HCT116 (cell line): ENCODE measurements around the gene PKHD1. TPM values are rescaled to one million over a fixed set of nuclear protein-coding genes. Genes with fewer than 3 reads are reported as not detected.

Experiments
- ATAC-seq: fragments of 200-7000 bp; cut with Tn5 transposase; 2 replicates; pipeline ENCODE4 v1.9.1; 2020; ENCODE audit warnings: mild to moderate bottlenecking, moderate library complexity
- BruUV-seq: library from RNA; stranded (reverse); fragments of 400-500 nt; replicated peaks from 2 replicates; lab custom pipeline; 2021; lab: Mats Ljungman, UMichigan
- CTCF ChIA-PET: fragments of 300-600 bp; sonication (Branson Sonifier 250); formaldehyde crosslinking; loops from one replicate; lab custom pipeline; 2021; ENCODE audit warnings: antibody characterized with exemption; lab: Charles Lee
- POLR2A ChIA-PET: fragments of 300-600, 350-600 bp; sonication (Branson Sonifier 250); formaldehyde crosslinking; loops from one replicate; lab custom pipeline; 2021; ENCODE audit warnings: antibody characterized with exemption; lab: Charles Lee
- RAD21 ChIA-PET, 2 experiments: fragments of 300-600 bp; sonication (Branson Sonifier 250); formaldehyde crosslinking; loops; one replicate each; lab custom pipeline; 2023; ENCODE audit warnings: low total read pairs in 2 of 2; ENCODE audit not compliant: uncharacterized antibody in 2 of 2, unreplicated experiment in 2 of 2, low non-redundant PET in 1 of 2; lab: Charles Lee
- DNase-seq: peaks from one replicate; pipeline ENCODE4 v3.0.0-alpha.2; 2010; ENCODE audit warnings: low read depth, low spot score
- H2AFZ ChIP-seq: fragments of 200-600 bp; shearing (Covaris generic), sonication (generic); 2 replicates; pipeline ENCODE4 v1.6.1; 2017; ENCODE audit warnings: low read depth, mixed run types, mixed read lengths, antibody characterized with exemption, low read length; ENCODE audit not compliant: poor library complexity, severe bottlenecking
- H3K27ac ChIP-seq: 2 replicates; pipeline ENCODE4 v1.5.1; 2012; ENCODE audit warnings: low read depth, low read length
- H3K27me3 ChIP-seq: fragments of 200-600 bp; sonication (generic); 2 replicates; pipeline ENCODE4 v1.6.1; 2016; ENCODE audit warnings: mixed run types, low read length, mixed read lengths; ENCODE audit not compliant: insufficient read depth
- H3K36me3 ChIP-seq, 2 experiments: fragments of 200-500 bp in 1 of 2; fragments of 200-600 bp in 1 of 2; sonication (Bioruptor generic) in 1 of 2; sonication (generic) in 1 of 2; 2 replicates each; pipeline versions ENCODE4 v1.5.1 to v1.6.1; 2014 to 2016; ENCODE audit warnings: low read length in 2 of 2, inconsistent platforms in 1 of 2, mixed read lengths in 1 of 2, mixed run types in 1 of 2; ENCODE audit not compliant: insufficient read depth in 2 of 2, control insufficient read depth in 1 of 2
- H3K4me1 ChIP-seq, 2 experiments: fragments of 200-600 bp in 1 of 2; sonication (generic) in 1 of 2; 2 replicates each; pipeline versions ENCODE4 v1.5.1 to v1.6.1; 2012 to 2017; ENCODE audit warnings: low read length in 2 of 2, inconsistent platforms in 1 of 2, mild to moderate bottlenecking in 1 of 2, mixed read lengths in 1 of 2, mixed run types in 1 of 2, moderate library complexity in 1 of 2; ENCODE audit not compliant: insufficient read depth in 2 of 2, control insufficient read depth in 1 of 2
- H3K4me2 ChIP-seq: fragments of 200-600 bp; sonication (generic); 2 replicates; pipeline ENCODE4 v1.6.1; 2017; ENCODE audit warnings: mixed run types, low read length, mixed read lengths
- H3K4me3 ChIP-seq, 2 experiments: fragments of 200-600 bp in 1 of 2; sonication (generic) in 1 of 2; replicated peaks in 1 of 2; 2 replicates each; pipeline ENCODE4 v1.5.1; 2011 to 2016; ENCODE audit warnings: low read length in 2 of 2, control low read depth in 1 of 2, low read depth in 1 of 2, mild to moderate bottlenecking in 1 of 2, mixed read lengths in 1 of 2, mixed run types in 1 of 2
- H3K79me2 ChIP-seq: fragments of 200-600 bp; sonication (generic); 2 replicates; pipeline ENCODE4 v1.6.1; 2017; ENCODE audit warnings: mild to moderate bottlenecking, mixed run types, low read length, moderate library complexity, mixed read lengths; ENCODE audit not compliant: insufficient read depth
- H3K9ac ChIP-seq: fragments of 200-600 bp; sonication (generic); 2 replicates; pipeline ENCODE4 v1.6.1; 2016; ENCODE audit warnings: low read length, mixed read lengths
- H3K9me2 ChIP-seq: fragments of 200-600 bp; sonication (generic), shearing (Covaris generic); 2 replicates; pipeline ENCODE4 v1.6.1; 2017; ENCODE audit warnings: mixed run types, mild to moderate bottlenecking, moderate library complexity; ENCODE audit not compliant: insufficient read depth
- H3K9me3 ChIP-seq, 2 experiments: fragments of 200-500 bp in 1 of 2; fragments of 200-600 bp in 1 of 2; sonication (Bioruptor generic) in 1 of 2; sonication (generic) in 1 of 2; 2 replicates each; pipeline ENCODE4 v1.6.1; 2014 to 2017; ENCODE audit warnings: low read length in 2 of 2, mixed read lengths in 2 of 2, inconsistent platforms in 1 of 2, low read depth in 1 of 2, mild to moderate bottlenecking in 1 of 2, mixed run types in 1 of 2, moderate library complexity in 1 of 2; ENCODE audit not compliant: control insufficient read depth in 1 of 2, insufficient read depth in 1 of 2
- H4K20me1 ChIP-seq: fragments of 200-600 bp; sonication (generic), shearing (Covaris generic); 2 replicates; pipeline ENCODE4 v1.6.1; 2017; ENCODE audit warnings: mixed run types, mild to moderate bottlenecking, moderate library complexity; ENCODE audit not compliant: insufficient read depth
- ATF3 ChIP-seq: IDR thresholded peaks from 2 replicates; pipeline ENCODE4 v1.6.1; 2012
- CEBPB ChIP-seq: IDR thresholded peaks from 2 replicates; pipeline ENCODE4 v1.6.1; 2012; ENCODE audit warnings: low read depth
- CTCF ChIP-seq, 3 experiments: fragments of 200-600 bp in 1 of 3; sonication (generic) in 1 of 3; IDR thresholded peaks in 2 of 3; conservative IDR thresholded peaks in 1 of 3; 2 replicates each; pipeline ENCODE4 v1.5.1; 2012 to 2017; ENCODE audit warnings: low read depth in 2 of 3, low read length in 2 of 3, antibody characterized with exemption in 1 of 3, borderline replicate concordance in 1 of 3, control low read depth in 1 of 3, mild to moderate bottlenecking in 1 of 3, mixed read lengths in 1 of 3, mixed run types in 1 of 3, moderate library complexity in 1 of 3; ENCODE audit not compliant: insufficient read depth in 1 of 3
- EGR1 ChIP-seq: IDR thresholded peaks from 2 replicates; pipeline ENCODE4 v1.6.1; 2012; ENCODE audit warnings: low read depth
- EZH2 ChIP-seq: fragments of 200-600 bp; sonication (generic); IDR thresholded peaks from 2 replicates; pipeline ENCODE4 v1.6.1; 2017; ENCODE audit warnings: antibody characterized with exemption, mixed run types
- FOSL1 ChIP-seq: IDR thresholded peaks from 2 replicates; pipeline ENCODE4 v1.6.1; 2012; ENCODE audit warnings: low read depth
- MAX ChIP-seq: IDR thresholded peaks from 2 replicates; pipeline ENCODE4 v1.6.1; 2012
- POLR2A ChIP-seq: IDR thresholded peaks from 2 replicates; pipeline ENCODE4 v1.7.0; 2011; ENCODE audit warnings: borderline replicate concordance; ENCODE audit not compliant: insufficient read depth, insufficient read length; ENCODE audit errors: extremely low read depth
- POLR2AphosphoS5 ChIP-seq: IDR thresholded peaks from 2 replicates; pipeline ENCODE4 v1.6.1; 2011; ENCODE audit warnings: mild to moderate bottlenecking, low read depth, low read length, moderate library complexity
- REST ChIP-seq: IDR thresholded peaks from 2 replicates; pipeline ENCODE4 v1.6.1; 2012; ENCODE audit warnings: low read depth
- SIN3A ChIP-seq: IDR thresholded peaks from 2 replicates; pipeline ENCODE4 v1.6.1; 2012; ENCODE audit warnings: low read depth
- SP1 ChIP-seq: IDR thresholded peaks from 2 replicates; pipeline ENCODE4 v1.6.1; 2012; ENCODE audit warnings: low read depth
- SRF ChIP-seq: IDR thresholded peaks from 2 replicates; pipeline ENCODE4 v1.6.1; 2012; ENCODE audit warnings: low read depth
- ZBTB33 ChIP-seq: IDR thresholded peaks from 2 replicates; pipeline ENCODE4 v1.6.1; 2011; ENCODE audit warnings: mild to moderate bottlenecking, low read length, moderate library complexity; ENCODE audit not compliant: insufficient replicate concordance; ENCODE audit errors: extremely low read depth
- ZFX ChIP-seq: fragments of 450-650 bp; IDR thresholded peaks from 2 replicates; pipeline ENCODE4 v1.6.1; 2017
- intact Hi-C: fragments of 100-400 bp; cut with micrococcal nuclease; formaldehyde crosslinking; loops from 2 replicates; pipeline ENCODE4 v1.10.0; 2022
- total RNA-seq: library from RNA; stranded (reverse); gene quantifications from one replicate; pipeline ENCODE4 v1.2.1, GENCODE V29; 2021; ENCODE audit not compliant: unreplicated experiment

The PKHD1 gene
- total RNA-seq, 1 experiment from 2014 or later = not detected

GRCh38 chr6:52010806-52011205 is 76.6 kb downstream of the PKHD1 start:
- H3K4me2 ChIP-seq = no peak overlapping the region
- no peaks in the 10 kb centered on the region for H4K20me1 ChIP-seq
- BruUV-seq = no TSS peak
- no peak overlapping the region for H3K9ac ChIP-seq
- DNase-seq = no peak
- no peaks in the 10 kb centered on the region for H3K4me1 ChIP-seq
- no peaks in the 10 kb centered on the region for H3K27me3 ChIP-seq
- H3K36me3 ChIP-seq = no peaks in the 10 kb centered on the region
- no peak for TF ChIP-seq FOSL1
- no peak for TF ChIP-seq POLR2AphosphoS5
- no peak for TF ChIP-seq SRF
- TF ChIP-seq SP1 = no peak
- no peak for TF ChIP-seq EGR1
- TF ChIP-seq CEBPB = no peak
- no peak for TF ChIP-seq SIN3A
- no peak for TF ChIP-seq ATF3
- no peak for TF ChIP-seq ZFX
- TF ChIP-seq ZBTB33 = no peak
- no peak for TF ChIP-seq POLR2A
- TF ChIP-seq MAX = no peak
- no peak for TF ChIP-seq REST
- no peak for TF ChIP-seq EZH2
- TF ChIP-seq CTCF (IDR thresholded peaks at IDR 0.05 in 2 of 3, conservative IDR thresholded peaks at IDR 0.05 in 1 of 3; ENCODE audit: borderline replicate concordance in 1 of 3, insufficient read depth in 1 of 3, low read depth in 2 of 3, low read length in 2 of 3) = no peak
- no peak overlapping the region for H3K4me3 ChIP-seq
- no peak for ATAC-seq
- no peak overlapping the region for H2AFZ ChIP-seq
- ChIA-PET RAD21 (no interaction called here), CTCF (interaction anchor here (0.8 kb wide), 1 partner anchor 10 kb away, joined by 3 read pairs; no protein-coding TSS in a partner anchor), POLR2A (no interaction called here)
- H3K9me2 ChIP-seq = no peaks in the 10 kb centered on the region
- no peaks in the 10 kb centered on the region for H3K79me2 ChIP-seq
- intact Hi-C loops = no loop called here
- H3K27ac ChIP-seq = no peak overlapping the region
- no peaks in the 10 kb centered on the region for H3K9me3 ChIP-seq
